ENCODE data around the gene ASTN2.

ASTN2 gene

DNA sequence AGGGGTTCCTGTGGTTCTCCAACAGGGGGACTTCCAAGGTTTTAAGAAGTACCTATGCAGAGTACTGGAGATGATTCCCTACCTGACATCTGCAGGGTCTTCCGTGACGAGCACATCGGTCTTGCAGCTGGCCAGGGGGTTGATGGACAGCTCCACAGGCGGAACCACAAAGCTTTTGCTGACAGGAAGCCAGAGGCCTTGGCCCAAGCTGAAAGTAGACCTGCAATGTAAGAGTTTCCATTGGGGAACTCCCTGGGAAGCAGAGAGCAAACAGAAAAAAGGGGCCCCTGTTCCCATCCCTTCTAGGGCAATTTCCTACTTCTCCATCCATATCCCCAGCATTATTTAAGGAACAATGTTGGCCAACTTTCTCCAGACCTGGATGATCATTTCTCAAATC, 439.7 kb downstream of the ASTN2 start:
- no peak overlapping the region for H3K4me2 ChIP-seq (ENCODE audit: low read length)
- H3K4me3 ChIP-seq (ENCODE audit: low read length): no peak overlapping the region
- H3K36me3 ChIP-seq (ENCODE audit: control insufficient read depth, low read length): peaks cover 7% of the 10 kb centered on the region; the same call in 1 of the 2 replicates
- TF ChIP-seq EZH2phosphoT487 (IDR thresholded peaks at IDR 0.05; ENCODE audit: borderline replicate concordance, low read length): no peak
- TF ChIP-seq CTCF (IDR thresholded peaks at IDR 0.05; ENCODE audit: low read depth, low read length, poor library complexity, severe bottlenecking): no peak
- no peaks in the 10 kb centered on the region for H3K9me2 ChIP-seq (replicated peaks; ENCODE audit: control insufficient read depth, low read length)
- H3K27me3 ChIP-seq (ENCODE audit: control insufficient read depth, low read length): no peaks in the 10 kb centered on the region
- H3K27ac ChIP-seq (ENCODE audit: low read depth, low read length): no peak overlapping the region
- no peaks in the 10 kb centered on the region for H3K4me1 ChIP-seq (ENCODE audit: control insufficient read depth, low read length)
- H3K79me2 ChIP-seq (ENCODE audit: control insufficient read depth, low read length): no peaks in the 10 kb centered on the region
- H3K9me3 ChIP-seq (ENCODE audit: control insufficient read depth, insufficient read depth, low read length): no peaks in the 10 kb centered on the region
- no peaks in the 10 kb centered on the region for H4K20me1 ChIP-seq (ENCODE audit: control insufficient read depth, insufficient read depth, low read depth, low read length)
- H3F3A ChIP-seq (ENCODE audit: control insufficient read depth, insufficient read depth): no peaks in the 10 kb centered on the region

GRCh38 chr9:116966199-116966598, 448.7 kb downstream of the ASTN2 start:
- no peaks in the 10 kb centered on the region for H3K9me2 ChIP-seq (replicated peaks; ENCODE audit: control insufficient read depth, low read length)

DNA sequence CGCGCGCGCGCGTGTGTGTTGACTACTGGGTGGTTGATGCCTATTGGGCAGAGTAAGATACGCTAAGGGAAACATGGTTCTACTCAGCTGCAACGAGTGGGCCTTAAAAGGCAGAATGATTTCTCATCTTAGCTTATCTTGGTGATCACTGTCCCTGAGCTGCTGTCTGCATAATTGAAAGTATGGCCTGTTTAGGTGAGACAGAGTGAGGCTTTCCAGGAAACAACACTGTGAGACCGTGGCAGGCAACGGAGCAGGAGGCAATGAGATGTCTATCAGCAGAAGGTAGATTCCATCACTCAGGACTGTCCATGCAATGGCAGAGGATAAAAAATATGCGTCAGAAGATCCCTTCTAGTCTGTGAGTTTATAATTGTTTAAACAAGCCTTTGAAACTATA, 450.6 kb downstream of the ASTN2 start:
- Histone ChIP-seq H3K27me3 (ENCODE audit: control insufficient read depth, low read length) (no peaks in the 10 kb centered on the region), H3F3A (ENCODE audit: control insufficient read depth, insufficient read depth) (no peaks in the 10 kb centered on the region), H3K9me2 (replicated peaks; ENCODE audit: control insufficient read depth, low read length) (no peaks in the 10 kb centered on the region), H3K4me3 (ENCODE audit: low read length) (no peak overlapping the region), H3K4me1 (ENCODE audit: control insufficient read depth, low read length) (peaks cover 14% of the 10 kb centered on the region), H3K79me2 (ENCODE audit: control insufficient read depth, low read length) (no peaks in the 10 kb centered on the region), H3K4me2 (ENCODE audit: low read length) (no peak overlapping the region), H3K36me3 (ENCODE audit: control insufficient read depth, low read length) (peaks cover 32% of the 10 kb centered on the region), H3K9me3 (ENCODE audit: control insufficient read depth, insufficient read depth, low read length) (no peaks in the 10 kb centered on the region), H3K27ac (ENCODE audit: low read depth, low read length) (no peak overlapping the region), H4K20me1 (ENCODE audit: control insufficient read depth, insufficient read depth, low read depth, low read length) (no peaks in the 10 kb centered on the region)
- TF ChIP-seq CTCF (IDR thresholded peaks at IDR 0.05; ENCODE audit: low read depth, low read length, poor library complexity, severe bottlenecking): no peak
- TF ChIP-seq EZH2phosphoT487 (IDR thresholded peaks at IDR 0.05; ENCODE audit: borderline replicate concordance, low read length): no peak

More at GRCh38 chr9:116966199-116966598, 448.7 kb downstream of the ASTN2 start:
- H3K4me3 ChIP-seq (ENCODE audit: low read length): no peak overlapping the region
- no peaks in the 10 kb centered on the region for H3F3A ChIP-seq (ENCODE audit: control insufficient read depth, insufficient read depth)
- H3K79me2 ChIP-seq (ENCODE audit: control insufficient read depth, low read length): no peaks in the 10 kb centered on the region
- no peak overlapping the region for H3K27ac ChIP-seq (ENCODE audit: low read depth, low read length)
- H4K20me1 ChIP-seq (ENCODE audit: control insufficient read depth, insufficient read depth, low read depth, low read length): no peaks in the 10 kb centered on the region
- H3K36me3 ChIP-seq (ENCODE audit: control insufficient read depth, low read length): peaks cover 38% of the 10 kb centered on the region
- TF ChIP-seq CTCF (IDR thresholded peaks at IDR 0.05; ENCODE audit: low read depth, low read length, poor library complexity, severe bottlenecking) (no peak), EZH2phosphoT487 (IDR thresholded peaks at IDR 0.05; ENCODE audit: borderline replicate concordance, low read length) (no peak)
- no peaks in the 10 kb centered on the region for H3K27me3 ChIP-seq (ENCODE audit: control insufficient read depth, low read length)
- peaks cover 14% of the 10 kb centered on the region for H3K4me1 ChIP-seq (ENCODE audit: control insufficient read depth, low read length)
- H3K9me3 ChIP-seq (ENCODE audit: control insufficient read depth, insufficient read depth, low read length): no peaks in the 10 kb centered on the region
- no peak overlapping the region for H3K4me2 ChIP-seq (ENCODE audit: low read length)

Measured in DOHH2 (cell line).